CD1c-positive myeloid dendritic cell (primary cell): ENCODE data around the gene POLR3B.
A peak's percentile ranks its signal among the peaks of the same experiment; 100 is the strongest.
"Not testable (repeated sequence)": the region's sequence is repeated elsewhere in the genome, so short reads cannot be mapped to it uniquely, and the experiment has no call there.

Source experiments
- DNase-seq: peaks from one replicate; pipeline ENCODE4 v3.0.0-alpha.2; 2016; ENCODE audit errors: extremely low spot score

POLR3B gene

DNA sequence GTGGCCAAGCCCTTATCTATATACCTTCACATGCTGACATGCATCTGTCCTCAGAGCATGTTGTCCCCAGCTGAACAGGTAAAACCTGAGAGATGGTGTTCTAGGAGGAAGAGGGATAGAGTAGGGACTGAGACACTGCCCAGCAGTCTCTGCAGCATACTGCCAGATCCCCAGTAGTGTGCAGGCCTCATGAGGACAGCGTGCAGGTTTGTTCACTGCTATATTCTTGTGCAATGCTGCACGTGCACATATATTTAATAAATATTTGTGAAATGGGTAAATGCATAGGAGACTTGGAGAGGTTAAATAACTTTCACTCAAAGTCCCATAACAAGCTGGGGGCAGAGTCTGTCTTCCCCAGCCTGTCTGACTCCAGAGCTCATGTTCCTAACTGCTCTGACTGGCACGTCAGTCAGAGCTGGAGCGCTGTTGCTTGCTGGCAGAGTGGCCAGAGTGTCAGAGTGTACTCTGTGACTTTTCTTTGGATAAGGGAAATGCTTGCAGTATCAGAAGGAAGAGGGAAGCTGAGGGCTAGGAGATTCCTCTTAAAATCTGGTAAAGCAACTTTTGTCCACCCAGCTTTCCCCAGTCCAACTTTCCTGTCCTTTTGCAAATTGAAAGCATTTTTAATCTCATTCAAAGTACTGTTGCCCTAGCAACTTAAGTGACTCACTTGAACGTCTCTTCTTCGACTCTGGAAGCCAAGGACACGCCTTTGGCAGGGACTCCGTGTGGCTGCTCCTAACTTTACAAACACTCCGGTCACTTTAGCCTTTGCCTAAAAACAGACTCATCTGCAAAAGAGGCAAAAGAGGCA lies 14.9 kb upstream of the POLR3B start:
- DNase-seq, result no peak

DNA sequence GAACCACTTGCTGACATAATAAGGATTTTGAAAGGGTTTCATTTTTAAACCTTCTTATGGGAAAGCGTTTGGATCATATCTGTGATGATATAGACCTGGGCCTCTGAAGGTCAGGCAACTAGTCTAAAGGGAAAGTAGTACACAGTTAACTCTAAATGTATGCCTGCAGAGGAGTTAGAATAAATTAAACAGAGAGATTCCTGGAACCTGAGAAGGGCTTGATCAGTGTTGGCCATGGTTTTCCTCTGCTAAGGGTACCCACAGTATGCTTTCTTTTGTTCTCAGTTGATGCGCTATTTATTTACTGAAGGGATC lies 14.4 kb upstream of the POLR3B start:
- DNase-seq, result no peak

DNA sequence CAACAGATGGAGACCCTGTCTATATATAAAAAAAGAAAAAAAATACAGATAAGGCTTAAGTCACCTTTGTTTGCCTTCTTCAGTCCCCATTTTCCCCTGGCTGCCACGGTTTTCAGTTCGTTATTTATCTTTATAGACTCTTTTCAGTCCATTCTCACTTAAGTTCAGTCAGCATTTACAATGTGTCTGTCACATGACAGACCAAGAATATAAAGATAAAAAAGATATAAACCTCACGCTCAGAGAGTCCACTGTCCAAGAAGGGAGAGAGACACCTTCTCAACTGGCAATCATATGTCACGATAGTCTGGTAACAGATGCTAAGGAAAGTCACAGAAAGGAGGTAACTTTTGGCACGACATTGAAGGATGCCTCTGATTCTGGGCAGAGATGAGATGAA lies 13.4 kb upstream of the POLR3B start:
- DNase-seq, result no peak

DNA sequence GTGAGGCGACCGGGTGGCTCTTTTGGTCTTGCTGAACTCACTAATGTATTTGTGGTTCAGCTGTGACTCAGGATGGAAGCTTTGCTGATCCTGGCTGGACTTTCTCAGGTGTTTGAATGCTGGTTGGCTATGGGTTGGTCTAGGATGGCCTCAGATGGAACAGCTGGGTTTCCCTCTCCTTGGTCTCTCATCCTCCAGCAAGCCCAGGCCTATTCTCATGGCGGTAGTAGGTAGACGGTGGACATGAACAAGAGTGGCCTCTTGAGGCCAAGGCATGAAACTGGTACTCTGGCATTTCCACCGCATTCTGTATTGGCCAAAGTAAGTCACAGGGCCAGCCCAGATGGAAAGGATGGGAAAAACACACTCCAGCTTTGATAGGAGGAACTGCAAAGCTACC lies 11.8 kb upstream of the POLR3B start:
- no peak for DNase-seq

DNA sequence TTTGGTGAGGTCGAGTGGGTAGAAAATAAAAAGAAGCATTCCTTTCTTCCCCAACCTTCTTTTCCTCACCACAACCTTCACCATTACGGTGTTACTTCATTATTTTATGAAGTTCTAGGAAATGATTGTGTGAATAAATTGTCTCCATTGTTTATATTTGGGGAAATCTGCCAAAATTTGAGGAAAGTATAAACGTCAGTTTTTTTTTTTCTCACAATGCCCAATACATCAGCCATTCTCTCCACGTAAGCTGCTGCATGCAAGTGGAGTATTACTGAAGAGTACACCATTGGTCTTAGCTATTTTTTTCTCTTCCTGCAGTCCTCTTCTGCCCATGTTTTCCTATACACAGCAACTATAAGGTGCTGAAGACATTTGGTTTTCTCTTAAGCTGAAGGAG lies 9.1 kb upstream of the POLR3B start:
- no peak for DNase-seq

DNA sequence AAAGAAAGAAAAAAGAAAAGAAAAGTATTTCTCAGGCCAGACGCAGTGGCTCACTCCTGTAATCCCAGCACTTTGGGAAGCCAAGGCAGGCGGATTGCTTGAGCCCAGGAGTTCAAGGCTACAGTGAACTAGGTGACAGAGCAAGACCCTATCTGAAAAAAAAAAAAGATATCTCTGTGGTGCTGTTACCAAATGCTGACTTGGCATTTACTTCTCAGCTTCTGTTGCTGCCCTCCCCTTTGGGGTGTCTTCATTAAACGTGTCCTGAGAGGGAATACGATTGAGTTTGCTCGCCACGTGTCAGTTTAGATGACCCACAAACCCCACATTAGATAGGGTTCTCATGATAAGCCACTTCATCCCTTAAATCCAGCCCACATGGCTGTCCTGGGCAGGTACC lies 4.4 kb upstream of the POLR3B start:
- no peak for DNase-seq

DNA sequence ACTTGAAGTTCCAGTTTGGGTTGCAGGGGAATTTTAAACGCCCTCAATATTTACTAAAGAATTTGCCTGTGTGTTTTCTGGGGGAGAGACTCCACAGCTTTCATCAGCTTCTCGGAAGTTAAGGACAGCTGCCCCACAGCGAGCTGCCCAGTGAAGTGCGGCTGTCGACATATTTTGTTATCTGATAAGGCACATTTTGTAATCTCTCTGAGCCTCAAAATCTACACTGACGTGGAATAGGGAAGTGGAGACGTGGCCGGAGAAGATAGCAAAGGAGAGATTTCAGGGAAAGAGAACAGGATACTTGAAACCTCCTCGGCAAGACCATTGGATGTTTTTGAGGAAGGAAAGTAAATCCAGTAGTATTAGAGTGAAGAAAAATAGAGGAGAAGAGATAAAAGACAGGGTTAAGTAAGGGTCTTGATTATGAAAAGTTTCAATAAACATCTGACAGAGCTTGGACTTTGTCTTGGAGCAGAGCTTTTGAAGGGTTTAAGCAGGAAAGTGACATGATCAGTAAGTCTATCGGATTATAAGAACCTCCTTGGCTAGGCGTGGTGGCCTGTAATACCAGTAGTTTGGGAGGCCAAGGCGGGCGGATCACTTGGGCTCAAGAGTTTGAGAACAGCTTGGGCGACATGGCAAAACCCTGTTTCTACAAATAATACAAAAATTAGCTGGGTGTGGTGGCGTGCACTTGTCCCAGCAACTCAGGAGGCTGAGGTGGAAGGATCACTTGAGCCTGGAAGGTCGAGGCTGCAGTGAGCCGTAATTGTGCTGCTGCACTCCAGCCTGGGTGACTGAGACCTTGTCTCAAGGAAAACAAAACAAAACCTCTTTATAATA lies 1.1 kb downstream of the POLR3B start:
- peak; percentile 77 for DNase-seq

DNA sequence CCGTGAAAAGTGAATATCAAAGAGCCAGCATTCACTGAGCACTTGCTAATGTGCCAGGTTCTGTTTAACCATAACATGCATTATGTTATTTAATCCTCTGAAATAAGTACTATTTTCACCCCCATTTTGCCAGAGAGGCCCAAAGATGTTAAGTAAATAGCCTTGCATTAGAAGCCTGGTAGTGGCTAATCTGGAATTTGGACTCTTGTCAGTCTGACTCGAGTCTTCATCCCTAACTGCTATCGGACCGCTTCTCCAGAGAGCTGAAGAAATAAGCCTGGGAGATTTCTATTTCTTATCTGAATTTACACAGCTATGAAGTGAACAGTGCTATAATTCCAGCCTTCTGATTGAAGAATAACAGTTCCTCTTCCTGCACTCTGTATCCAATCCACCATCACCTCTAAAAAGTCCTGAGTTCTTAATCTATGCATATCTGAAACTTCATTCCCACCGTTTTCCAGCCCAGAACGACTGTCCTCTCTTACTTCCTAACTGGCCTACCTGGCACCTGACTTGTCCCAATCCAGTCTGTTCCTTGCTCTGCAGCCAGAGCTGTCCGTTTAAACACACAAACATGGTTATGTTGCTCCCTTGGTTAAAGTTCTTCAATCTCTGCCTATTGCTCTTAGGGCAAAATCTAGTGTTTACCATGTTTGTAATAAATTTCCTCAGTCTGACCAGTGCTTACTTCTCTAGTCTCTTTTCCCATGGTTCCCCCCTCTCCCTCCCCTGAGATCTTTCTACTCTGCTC lies 2.3 kb downstream of the POLR3B start:
- DNase-seq, result no peak

DNA sequence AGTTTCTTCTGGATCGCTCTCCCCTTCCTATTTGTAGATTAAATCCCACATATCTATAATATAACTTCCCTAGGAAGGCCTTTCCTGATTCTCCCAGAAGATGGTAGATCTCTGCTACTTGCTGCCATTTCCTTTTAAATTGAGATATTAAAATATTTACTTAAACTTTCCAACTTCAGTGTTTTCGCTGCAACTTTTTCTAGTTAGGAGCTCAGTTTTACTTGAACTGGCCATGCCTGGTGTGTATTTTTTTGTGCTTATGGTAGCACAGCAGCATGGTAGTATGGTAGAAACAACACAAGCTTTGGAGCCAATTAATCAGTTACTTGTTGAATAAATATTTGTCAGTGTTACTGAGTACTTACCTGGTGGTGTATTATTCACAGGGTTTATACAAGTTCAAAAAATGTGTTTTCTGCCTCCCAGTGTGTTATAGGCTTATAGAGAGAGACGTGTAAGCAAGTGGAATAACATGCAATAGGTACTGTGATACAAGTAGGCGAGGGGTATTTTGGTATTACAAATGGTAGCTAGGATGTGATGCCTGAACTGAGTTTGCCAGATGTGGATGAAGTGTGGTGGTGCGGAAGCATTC lies 2.9 kb downstream of the POLR3B start:
- DNase-seq, result no peak

DNA sequence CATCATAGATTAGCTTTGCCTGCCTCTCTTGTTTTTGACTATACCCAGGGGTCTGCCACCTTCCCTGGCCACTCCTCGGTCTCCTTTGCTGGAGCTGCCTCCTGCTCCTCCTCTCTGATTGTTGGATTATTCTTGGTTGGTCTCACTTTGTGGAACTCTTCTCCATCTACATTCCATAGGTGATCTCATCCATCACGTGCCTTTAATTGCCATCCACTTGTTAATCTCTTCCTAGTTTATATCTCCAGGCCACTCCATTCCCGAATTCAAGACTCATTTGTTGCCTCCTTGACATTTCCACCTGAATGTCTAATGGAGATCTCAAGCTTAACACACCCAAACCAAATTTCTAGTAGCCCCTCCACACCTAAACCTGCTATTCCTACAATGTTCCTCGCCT lies 5.4 kb downstream of the POLR3B start:
- no peak for DNase-seq

DNA sequence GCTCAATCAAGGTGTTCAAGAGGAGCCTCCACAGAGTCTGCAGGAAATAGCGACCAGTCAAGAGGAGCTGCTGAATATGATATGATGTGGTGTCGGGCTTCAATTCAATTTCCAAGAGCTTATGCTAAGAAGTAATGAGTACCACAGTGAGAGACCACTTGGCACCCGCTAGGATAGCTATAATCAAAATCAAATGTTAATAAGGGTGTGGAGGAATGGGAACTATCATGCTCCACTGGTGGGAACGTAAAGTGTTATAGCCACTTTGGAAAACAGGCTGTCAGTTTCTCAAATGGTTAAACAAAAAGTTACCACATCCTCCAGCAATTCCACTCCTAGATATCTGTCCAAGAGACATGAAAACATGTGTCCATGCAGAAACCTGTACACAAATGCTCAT lies 6.7 kb downstream of the POLR3B start:
- DNase-seq, result no peak

DNA sequence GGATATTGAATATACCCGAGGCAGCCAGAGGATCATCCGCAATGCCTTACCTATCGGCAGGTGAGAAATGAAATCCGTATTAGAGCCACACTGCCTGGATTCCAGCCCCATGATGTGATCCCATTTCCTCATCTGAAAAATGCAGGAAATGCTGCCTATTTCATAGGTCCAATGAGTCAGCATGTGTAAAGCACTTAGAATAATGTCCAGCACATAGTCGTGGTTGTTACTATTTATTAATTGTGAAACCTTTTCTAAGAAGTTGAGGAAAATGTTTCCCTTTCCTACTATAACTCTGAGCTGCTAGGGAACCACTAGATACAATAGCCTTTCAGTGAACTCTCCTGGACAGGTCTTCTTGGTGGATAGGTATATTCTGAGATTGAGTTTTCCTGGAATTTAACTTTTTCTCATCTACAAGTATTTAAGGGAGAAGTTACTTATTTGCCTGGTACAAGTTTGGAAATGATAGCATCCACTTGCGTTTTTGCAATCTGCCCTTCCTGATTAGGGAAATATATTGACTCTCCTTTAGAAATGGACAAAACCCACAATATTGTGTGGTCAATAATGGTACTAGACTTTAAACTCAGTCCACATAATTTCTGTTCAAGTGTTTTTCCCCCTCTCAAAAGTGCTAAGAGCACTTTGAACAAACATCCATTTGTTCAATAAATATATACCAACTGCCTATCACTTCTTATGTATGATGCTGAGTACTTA lies 12.2 kb downstream of the POLR3B start:
- DNase-seq, result no peak

DNA sequence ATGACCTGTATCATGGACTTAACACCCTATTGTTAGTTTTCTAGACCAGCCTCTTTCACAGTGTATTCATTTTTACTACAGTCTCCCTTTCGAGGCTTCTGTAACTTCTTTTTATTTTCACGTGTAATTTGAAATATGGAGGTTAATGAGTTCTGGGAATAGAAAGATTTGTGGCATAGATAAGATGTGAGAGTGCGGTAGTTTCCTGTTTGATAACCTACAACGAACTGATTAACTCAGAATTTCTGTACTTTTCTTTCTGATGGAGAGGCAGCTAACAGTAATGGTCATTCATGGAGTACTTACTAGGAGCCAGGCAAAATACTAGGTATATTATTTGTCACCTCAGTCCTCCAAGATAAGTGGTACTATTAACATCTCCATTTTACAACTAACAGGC lies 21.2 kb downstream of the POLR3B start:
- no peak for DNase-seq

DNA sequence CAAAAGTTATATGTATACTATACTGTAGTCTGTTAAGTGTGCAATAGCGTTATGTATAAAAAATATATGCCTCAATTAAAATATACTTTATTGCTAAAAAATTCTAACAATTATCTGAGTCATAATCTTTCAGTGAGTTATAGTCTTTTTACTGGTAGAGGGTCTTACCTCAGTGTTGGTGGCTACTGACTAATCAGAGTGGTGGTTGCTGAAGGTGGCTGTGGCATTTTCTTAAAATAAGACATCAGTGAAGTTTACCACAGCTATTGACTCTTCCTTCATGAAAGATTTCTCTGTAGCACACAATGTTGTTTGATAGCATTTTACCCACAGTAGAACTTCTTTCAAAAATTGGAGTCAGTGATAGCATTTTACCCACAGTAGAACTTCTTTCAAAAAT lies 23.4 kb downstream of the POLR3B start:
- DNase-seq, result no peak

DNA sequence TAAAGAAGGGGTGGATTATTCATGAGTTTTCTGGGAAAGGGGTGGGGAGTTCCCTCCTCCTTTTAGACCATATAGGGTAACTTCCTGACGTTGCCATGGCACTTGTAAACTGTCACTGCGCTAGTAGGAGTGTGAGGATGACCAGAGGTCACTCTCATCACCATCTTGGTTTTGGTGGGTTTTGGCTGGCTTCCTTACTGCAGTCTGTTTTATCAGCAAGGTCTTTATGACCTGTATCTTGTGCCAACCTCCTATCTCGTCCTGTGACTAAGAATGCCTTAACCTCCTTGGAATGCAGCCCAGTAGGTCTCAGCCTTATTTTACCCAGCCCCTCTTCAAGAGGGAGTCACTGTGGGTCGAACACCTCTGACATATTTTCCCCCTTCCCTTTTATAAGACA lies 24.3 kb downstream of the POLR3B start:
- not testable (repeated sequence) for DNase-seq

DNA sequence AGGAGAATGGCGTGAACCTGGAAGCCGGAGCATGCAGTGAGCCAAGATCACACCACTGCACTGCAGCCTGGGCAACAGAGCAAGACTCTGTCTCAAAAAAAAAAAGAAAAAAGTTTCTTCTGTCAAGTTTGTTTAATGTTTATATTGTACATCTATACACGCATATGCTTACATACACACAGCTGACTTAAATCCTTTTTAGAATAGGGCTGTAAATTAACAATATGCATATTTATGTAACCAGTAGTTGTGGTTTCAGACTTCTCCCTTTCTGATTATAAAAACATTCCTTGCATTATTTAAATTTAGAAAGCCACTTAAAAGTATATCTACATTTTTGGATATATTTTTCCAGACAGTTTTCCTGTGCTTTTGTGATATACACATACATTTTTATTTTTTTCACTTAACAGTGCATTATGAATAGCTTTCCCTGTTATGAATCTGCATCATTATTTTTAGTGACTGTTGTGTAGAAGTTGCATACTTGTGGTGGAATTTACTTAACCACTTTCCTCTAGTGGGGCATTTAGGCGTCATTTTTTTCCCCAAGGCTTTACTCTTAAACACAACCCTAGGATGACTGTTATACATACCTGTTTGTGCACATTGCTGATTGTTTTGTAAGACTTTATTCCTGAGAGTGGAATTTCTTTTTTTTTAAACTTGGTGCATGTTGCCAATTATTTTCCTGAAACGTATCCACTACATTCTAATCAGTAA lies 29.4 kb downstream of the POLR3B start:
- no peak for DNase-seq

DNA sequence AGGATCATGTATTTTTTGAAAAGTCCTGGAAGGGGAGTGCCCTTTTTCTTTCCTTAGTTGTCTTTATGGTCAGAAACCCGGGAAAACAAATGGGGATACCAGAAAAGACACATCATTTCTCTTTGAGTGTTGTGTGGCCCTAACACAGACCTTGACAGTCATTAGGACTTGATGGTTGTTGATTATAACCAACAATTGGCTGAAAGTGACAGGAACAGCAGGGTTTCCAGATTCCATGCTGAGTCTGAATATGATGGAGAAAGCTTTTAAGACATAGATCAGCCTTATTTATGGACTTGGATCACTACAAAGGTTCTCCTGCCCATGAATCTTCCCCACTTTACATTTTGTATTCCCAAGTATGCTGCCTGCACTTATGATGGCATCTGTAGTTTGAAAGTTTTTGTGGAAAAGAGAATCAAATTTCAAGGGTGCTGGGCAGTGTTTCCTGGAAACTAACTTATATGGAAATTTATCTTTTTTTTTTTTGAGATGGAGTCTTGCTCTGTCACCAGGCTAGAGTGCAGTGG lies 30.4 kb downstream of the POLR3B start:
- no peak for DNase-seq

DNA sequence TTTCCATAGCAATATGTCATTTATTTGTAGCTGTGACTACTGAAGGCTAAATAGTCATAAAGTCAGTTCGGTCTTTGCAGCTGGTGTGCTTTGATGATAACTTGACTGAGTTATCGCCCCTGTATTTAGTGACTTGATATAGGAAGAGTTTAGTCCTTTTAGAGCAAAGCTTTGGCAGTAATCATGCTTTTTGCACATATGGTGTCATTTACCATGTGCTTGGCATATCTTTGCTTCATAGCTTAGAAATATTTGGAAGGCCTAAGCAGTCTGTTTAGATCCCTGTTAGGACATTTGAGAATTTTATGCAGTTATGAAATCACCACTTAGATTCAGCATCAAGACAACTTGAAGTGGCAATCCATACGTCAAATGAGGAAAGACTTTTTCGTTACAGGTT lies 31.6 kb downstream of the POLR3B start:
- DNase-seq, result no peak

DNA sequence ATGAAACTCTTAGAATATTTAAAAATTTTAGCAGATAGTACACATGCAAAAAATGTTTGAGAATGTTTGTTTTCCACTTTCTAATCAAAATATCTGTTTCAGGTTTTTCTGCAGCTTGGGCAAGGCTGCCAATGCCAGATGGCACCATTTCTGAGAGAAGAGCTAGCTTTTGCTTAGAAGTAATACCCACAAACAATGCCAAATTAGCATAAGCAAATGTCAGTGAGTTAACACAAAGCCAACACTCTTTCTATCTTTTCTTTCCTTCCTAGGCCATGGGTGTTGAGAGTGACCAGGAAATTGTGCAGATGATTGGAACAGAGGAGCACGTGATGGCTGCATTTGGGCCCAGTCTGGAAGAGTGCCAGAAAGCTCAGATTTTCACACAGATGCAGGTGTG lies 35.2 kb downstream of the POLR3B start:
- no peak for DNase-seq

DNA sequence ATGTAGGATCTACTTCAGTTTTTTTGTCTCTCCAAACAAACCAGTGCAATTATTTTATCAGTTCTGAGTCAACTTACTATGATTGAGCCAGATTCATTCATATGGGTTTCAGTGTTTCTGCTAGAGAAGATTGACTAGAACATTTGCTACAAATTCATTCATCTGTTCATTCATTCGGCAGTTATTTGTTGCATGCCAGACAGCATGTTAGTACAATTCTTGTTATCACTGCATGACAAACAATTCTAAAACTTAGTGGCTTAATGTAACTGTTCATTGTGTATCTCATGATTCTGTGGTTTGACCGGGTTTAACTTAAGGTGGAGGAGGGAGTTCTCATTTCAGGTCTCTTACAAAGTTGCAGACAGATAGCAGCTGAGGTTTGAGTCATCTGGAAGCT lies 52.3 kb downstream of the POLR3B start:
- no peak for DNase-seq

DNA sequence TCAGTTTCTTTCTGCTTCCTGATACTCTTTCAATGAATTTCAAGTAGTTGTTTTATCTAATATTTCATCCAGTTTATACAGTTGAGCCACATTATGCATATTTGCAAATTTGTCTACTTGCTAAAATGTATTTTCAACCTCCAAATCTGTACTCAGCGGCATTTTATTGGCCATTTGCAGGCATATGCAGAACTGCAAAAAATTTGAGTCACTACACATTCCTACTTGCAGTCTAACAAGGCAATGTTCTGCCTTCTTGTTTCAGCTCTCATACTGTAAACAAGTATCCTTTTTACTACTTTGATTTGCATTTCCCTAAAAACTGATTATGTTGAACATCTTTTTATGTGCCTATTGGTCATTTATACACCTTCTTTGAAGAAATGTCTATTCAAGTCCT lies 55.0 kb downstream of the POLR3B start:
- DNase-seq, result no peak
